Activated CD8-positive, alpha-beta T cell treated with anti-CD3 and anti-CD28 coated beads, Interleukin-2, amount 10 ng/mL, durations not matched to agents 7 days and 5 days (primary cell): ENCODE data around the gene VTA1. TPM values are rescaled to one million over a fixed set of nuclear protein-coding genes. Genes with fewer than 3 reads are reported as not detected.

ENCODE experiments used
- ATAC-seq: fragments of 150-1000 bp; cut with Tn5 transposase; one replicate; pipeline ENCODE4 v1.10.0; 2021; ENCODE audit warnings: moderate library complexity
- CTCF ChIA-PET: fragments of 350-600 bp; sonication (Branson Sonifier 250); formaldehyde crosslinking; loops from one replicate; lab custom pipeline; 2021; ENCODE audit warnings: antibody characterized with exemption; lab: Charles Lee
- POLR2A ChIA-PET: fragments of 350-600 bp; sonication (Branson Sonifier 250); formaldehyde crosslinking; loops from one replicate; lab custom pipeline; 2021; ENCODE audit warnings: antibody characterized with exemption; lab: Charles Lee
- DNase-seq: peaks from one replicate; pipeline ENCODE4 v3.0.0-alpha.2; 2020
- H3K27ac Mint-ChIP-seq: one replicate; pipeline ENCODE4 v1.8.0; 2021; ENCODE audit warnings: mild to moderate bottlenecking, mixed read lengths
- H3K27me3 Mint-ChIP-seq: one replicate; pipeline ENCODE4 v1.8.0; 2021; ENCODE audit warnings: low read depth, mixed read lengths
- H3K36me3 Mint-ChIP-seq: one replicate; pipeline ENCODE4 v1.8.0; 2021; ENCODE audit warnings: low read depth, mixed read lengths
- H3K4me1 Mint-ChIP-seq: one replicate; pipeline ENCODE4 v1.8.0; 2021; ENCODE audit warnings: low read depth, mixed read lengths
- H3K4me3 Mint-ChIP-seq: one replicate; pipeline ENCODE4 v1.8.0; 2021; ENCODE audit warnings: mild to moderate bottlenecking, mixed read lengths
- H3K9me3 Mint-ChIP-seq: one replicate; pipeline ENCODE4 v1.8.0; 2022; ENCODE audit warnings: mixed read lengths; ENCODE audit not compliant: insufficient read depth
- total RNA-seq, 2 experiments: library from RNA; stranded (reverse); gene quantifications; one replicate each; pipeline ENCODE4 v1.2.3, GENCODE V29; 2021

The VTA1 gene
- total RNA-seq, 2 experiments from 2014 or later, result 47.2 to 51.2 TPM

DNA sequence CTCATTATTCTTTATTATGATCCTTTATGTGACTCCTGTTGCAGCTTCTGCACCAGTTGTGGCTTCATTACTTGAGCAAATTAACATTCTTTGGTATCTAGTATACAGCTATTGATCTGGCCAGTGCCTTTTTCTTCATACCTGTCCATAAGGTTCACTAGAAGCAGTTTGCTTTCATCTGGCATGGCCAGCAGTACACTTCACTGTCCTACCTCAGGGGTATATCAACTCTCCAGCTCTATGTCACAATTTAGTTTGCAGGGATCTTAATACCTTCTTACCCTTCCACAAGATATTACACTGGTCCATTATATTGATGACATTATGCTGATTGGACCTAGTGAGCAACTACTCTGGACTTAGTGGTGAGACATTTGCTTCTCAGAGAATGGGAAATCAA, 46.6 kb downstream of the VTA1 start:
- Mint-ChIP-seq H3K27me3 (no peaks in the 10 kb centered on the region), H3K36me3 (peaks cover 27% of the 10 kb centered on the region), H3K27ac (no peak overlapping the region), H3K9me3 (no peaks in the 10 kb centered on the region), H3K4me3 (no peak overlapping the region), H3K4me1 (peaks cover 7% of the 10 kb centered on the region)
- CTCF ChIA-PET, result interaction anchor here (0.9 kb wide), 1 partner anchor 14 kb away, joined by 5 read pairs; no protein-coding TSS in a partner anchor
- no peak for DNase-seq
- POLR2A ChIA-PET, result no interaction called here
- no peak for ATAC-seq

DNA sequence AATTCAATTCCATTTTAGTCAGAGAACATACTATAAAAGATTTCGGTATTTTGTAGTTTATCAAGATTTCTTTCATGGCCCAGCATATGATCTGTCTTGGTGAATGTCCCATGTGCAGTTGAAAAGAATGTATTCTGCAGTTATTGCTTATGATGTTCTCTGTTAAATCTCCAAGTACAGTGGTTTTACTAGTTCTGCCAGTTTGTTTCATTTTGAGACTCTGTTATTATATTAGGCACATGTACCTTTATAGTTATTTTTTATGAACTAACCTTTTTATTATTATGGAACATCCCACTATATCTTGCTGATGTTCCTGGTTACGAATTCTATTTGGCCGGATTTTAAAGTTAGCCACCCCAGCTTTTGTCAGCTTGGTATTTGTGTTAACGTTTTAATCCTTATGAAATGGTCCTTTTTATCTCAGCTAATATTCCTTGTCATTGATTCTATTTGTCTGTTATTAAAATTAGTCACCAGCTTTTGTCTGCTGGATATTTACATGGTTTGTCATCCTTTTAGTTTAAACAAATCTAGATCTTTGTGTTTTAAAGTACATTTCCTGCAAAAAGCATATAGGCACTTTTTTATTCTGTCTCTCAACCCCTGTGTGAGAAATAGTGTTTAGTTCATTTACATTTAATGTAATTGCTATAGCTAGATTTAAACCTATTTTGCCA, 48.9 kb downstream of the VTA1 start:
- Mint-ChIP-seq H3K36me3 (peaks cover 25% of the 10 kb centered on the region), H3K4me3 (no peak overlapping the region), H3K9me3 (no peaks in the 10 kb centered on the region), H3K27me3 (no peaks in the 10 kb centered on the region), H3K4me1 (peaks cover 7% of the 10 kb centered on the region), H3K27ac (no peak overlapping the region)
- ChIA-PET POLR2A (no interaction called here), CTCF (interaction anchor here (1.5 to 2.9 kb wide), 2 partner anchors 12 to 40 kb away, joined by 6 to 16 read pairs; no protein-coding TSS in a partner anchor)
- no peak for DNase-seq
- no peak for ATAC-seq

DNA sequence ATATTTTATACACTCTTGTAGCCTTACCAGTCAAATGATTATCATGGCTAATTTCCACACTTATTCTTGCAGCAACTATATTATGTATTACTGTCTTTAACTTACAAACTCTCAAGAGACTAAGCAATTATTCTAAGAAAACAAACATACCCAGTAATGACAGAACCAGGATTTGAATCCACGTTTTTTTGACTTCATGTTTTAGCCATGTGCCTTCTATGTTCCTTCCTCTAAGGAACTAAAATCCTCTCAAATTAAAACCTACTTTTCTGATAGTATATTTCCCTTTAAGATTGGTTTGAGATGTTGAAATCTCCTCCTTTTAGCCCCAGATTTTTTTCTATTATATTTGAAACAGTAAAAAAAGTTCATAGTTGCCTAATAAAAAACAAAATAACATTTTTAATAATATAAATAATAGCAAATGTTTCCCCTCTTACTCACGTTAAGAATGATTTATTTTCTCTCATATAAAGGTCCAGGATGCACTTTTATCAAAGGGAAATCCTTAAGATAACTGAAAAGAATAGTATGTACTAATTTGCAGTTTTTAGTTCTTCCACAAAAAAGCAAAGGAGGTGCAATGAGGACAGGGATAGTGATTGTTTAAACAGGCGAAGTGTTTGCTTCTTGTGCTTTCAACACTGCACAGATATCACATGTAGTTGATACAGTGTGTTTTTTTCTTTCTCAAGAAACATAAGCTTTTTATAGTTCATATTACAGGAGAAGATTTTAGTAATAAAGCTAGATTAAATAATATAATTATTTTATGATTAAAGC, 54.0 kb downstream of the VTA1 start:
- ChIA-PET CTCF (interaction anchor here (1.5 kb wide), 1 partner anchor 45 kb away, joined by 4 read pairs; no protein-coding TSS in a partner anchor), POLR2A (no interaction called here)
- no peak overlapping the region for H3K27ac Mint-ChIP-seq
- H3K9me3 Mint-ChIP-seq, result no peaks in the 10 kb centered on the region
- ATAC-seq (no peak), DNase-seq (no peak)
- H3K4me1 Mint-ChIP-seq, result no peaks in the 10 kb centered on the region
- H3K36me3 Mint-ChIP-seq, result peaks cover 34% of the 10 kb centered on the region
- no peaks in the 10 kb centered on the region for H3K27me3 Mint-ChIP-seq
- no peak overlapping the region for H3K4me3 Mint-ChIP-seq

DNA sequence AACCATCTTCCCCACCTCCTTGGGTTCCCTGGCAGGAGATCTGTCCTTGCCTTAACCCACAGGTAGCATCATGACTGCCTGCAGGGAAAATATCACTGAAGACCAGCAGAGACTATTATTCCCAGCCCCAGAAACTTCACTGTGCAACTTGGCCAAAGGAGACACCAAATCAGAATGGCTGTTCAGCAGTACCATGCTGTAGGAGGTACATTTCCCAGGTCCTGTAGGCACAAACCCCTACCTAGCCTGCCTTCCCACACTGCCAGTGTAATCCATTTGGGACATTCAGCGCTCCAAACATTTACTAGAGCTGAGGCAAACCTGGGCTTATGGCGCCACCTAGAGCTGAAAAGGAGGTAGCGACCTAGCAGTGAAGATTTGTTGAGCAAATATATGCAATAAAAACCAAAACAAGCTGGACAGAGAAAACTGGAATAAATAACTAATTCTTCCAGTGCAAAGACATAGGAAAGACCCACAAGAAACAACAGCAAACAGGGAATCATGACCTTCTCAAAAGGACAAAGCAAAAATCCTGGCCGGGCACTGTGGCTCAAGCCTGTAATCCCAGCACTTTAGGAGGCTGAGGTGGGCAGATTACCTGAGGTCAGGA, 60.3 kb downstream of the VTA1 start:
- peaks cover 3% of the 10 kb centered on the region for H3K9me3 Mint-ChIP-seq
- CTCF ChIA-PET, result interaction anchor here (0.6 to 2.2 kb wide), 25 partner anchors 8 to 1280 kb away, joined by 3 to 21 read pairs (median 4); partner anchors contain the start of genes NMBR and VTA1
- POLR2A ChIA-PET, result no interaction called here
- DNase-seq (peak; percentile 46), ATAC-seq (peak; percentile 51)
- peaks cover 65% of the 10 kb centered on the region for H3K36me3 Mint-ChIP-seq
- H3K27ac Mint-ChIP-seq, result no peak overlapping the region
- H3K4me3 Mint-ChIP-seq, result no peak overlapping the region
- H3K4me1 Mint-ChIP-seq, result no peaks in the 10 kb centered on the region
- no peaks in the 10 kb centered on the region for H3K27me3 Mint-ChIP-seq

DNA sequence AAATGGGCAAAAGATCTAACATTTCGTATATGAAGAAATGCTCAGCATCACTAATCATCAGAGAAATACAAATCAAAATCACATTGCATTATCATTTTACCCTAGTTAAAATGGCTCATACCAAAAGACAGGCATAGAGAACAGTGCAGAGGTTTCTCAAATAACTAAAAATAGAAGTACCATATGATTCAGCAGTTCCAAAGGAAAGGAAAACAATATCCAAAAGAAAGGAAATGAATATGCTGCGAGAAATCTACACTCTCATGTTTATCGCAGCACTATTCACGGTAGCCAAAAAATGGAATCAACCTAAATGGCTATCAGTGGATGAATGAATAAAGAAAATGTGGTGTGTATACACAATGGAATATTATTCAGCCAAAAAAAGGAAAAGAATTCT, 63.5 kb downstream of the VTA1 start:
- ATAC-seq, result no peak
- ChIA-PET POLR2A (no interaction called here), CTCF (no interaction called here)
- peaks cover 75% of the 10 kb centered on the region for H3K36me3 Mint-ChIP-seq
- H3K27ac Mint-ChIP-seq, result no peak overlapping the region
- no peak for DNase-seq
- no peak overlapping the region for H3K4me3 Mint-ChIP-seq
- H3K4me1 Mint-ChIP-seq, result no peaks in the 10 kb centered on the region
- H3K27me3 Mint-ChIP-seq, result no peaks in the 10 kb centered on the region
- H3K9me3 Mint-ChIP-seq, result peaks cover 12% of the 10 kb centered on the region

DNA sequence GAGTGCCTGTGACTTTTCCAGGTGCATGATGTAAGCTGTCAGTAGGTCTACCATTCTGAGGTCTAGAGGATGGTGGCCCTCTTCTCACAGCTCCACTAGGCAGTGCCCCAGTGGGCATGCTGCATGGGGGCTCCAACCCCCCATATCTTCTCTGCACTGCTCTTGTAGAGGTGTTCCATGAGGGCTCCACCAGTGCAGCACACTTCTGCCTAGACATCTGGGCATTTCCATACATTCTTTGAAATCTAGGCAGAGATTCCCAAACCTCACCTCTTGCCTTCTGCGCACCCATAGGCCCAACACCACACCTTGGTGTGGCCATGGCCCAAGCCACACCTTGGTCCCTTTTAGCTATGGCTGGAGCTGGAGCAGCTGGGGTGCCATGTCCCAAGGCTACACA, 66.3 kb downstream of the VTA1 start:
- no peak overlapping the region for H3K27ac Mint-ChIP-seq
- no peaks in the 10 kb centered on the region for H3K4me1 Mint-ChIP-seq
- H3K27me3 Mint-ChIP-seq, result no peaks in the 10 kb centered on the region
- CTCF ChIA-PET, result no interaction called here
- ATAC-seq, result no peak
- H3K36me3 Mint-ChIP-seq, result peaks cover 53% of the 10 kb centered on the region
- peaks cover 12% of the 10 kb centered on the region for H3K9me3 Mint-ChIP-seq
- no peak overlapping the region for H3K4me3 Mint-ChIP-seq
- no peak for DNase-seq
- POLR2A ChIA-PET, result no interaction called here

DNA sequence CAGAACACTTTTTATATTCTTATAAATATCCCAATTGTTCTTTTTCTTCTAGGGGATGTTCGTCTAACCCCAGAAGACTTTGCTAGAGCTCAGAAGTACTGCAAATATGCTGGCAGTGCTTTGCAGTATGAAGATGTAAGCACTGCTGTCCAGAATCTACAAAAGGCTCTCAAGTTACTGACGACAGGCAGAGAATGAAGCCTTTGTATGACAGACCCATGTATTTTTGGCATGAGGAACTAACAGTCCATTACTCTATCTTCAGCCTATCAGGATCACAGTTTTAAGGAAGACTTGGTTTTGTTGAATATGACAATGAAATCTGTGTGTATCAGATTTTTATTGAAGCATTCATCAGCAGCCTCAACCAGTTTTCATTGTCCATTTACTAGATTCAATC, 71.4 kb downstream of the VTA1 start:
- DNase-seq, result no peak
- Mint-ChIP-seq H3K27me3 (no peaks in the 10 kb centered on the region), H3K4me3 (no peak overlapping the region), H3K27ac (no peak overlapping the region), H3K4me1 (no peaks in the 10 kb centered on the region), H3K9me3 (no peaks in the 10 kb centered on the region), H3K36me3 (peaks cover 18% of the 10 kb centered on the region)
- CTCF ChIA-PET, result interaction anchor here (1.0 to 4.0 kb wide), 2 partner anchors 11 to 14 kb away, joined by 3 to 17 read pairs; no protein-coding TSS in a partner anchor
- POLR2A ChIA-PET, result no interaction called here
- ATAC-seq, result no peak

DNA sequence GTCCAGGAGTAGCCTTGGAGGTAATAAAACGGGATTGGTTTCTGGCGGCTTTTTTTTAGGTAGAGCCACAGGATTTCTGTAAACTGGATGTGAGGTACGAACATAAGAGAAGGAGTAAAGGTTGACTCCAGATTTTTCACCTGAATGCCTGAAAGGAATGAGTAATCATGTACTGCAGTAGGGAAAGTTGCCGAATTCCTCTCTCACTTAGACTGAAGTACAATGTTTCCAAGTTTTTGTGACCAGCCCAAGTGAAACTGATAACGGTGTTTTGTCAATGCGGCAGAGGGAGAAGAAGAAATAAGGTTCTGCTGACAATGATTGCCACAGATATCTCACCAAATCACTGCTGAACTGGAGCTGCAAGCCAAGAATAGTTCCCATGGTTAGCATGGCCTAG, 75.0 kb downstream of the VTA1 start:
- H3K27ac Mint-ChIP-seq, result no peak overlapping the region
- no peaks in the 10 kb centered on the region for H3K9me3 Mint-ChIP-seq
- POLR2A ChIA-PET, result no interaction called here
- no peak for DNase-seq
- CTCF ChIA-PET, result interaction anchor here (1.3 to 1.7 kb wide), 2 partner anchors 10 to 15 kb away, joined by 6 to 7 read pairs; no protein-coding TSS in a partner anchor
- H3K4me3 Mint-ChIP-seq, result no peak overlapping the region
- peaks cover 5% of the 10 kb centered on the region for H3K36me3 Mint-ChIP-seq
- ATAC-seq, result no peak
- H3K27me3 Mint-ChIP-seq, result no peaks in the 10 kb centered on the region
- H3K4me1 Mint-ChIP-seq, result no peaks in the 10 kb centered on the region

DNA sequence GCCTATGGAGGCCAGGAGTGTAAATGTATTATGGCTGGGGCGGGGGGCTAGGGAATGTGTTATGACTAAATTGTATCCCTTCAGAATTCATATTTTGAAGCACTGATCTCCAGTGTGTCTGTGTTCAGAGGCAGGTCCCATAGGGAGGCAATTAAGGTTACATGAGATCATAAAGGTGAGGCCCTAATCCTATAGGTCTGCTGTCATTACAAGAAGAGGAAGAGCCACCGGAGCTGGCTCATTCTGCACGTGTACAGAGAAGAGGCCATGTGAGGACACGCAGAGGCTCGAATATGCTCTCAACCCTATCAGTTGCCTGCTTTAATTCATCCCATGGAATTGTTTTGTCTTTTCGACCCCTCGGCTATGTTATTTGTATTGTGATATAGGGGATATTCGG, 76.9 kb downstream of the VTA1 start:
- DNase-seq, result no peak
- no peak overlapping the region for H3K27ac Mint-ChIP-seq
- peaks cover 5% of the 10 kb centered on the region for H3K36me3 Mint-ChIP-seq
- ChIA-PET CTCF (interaction anchor here (0.6 kb wide), 1 partner anchor 32 kb away, joined by 3 read pairs; no protein-coding TSS in a partner anchor), POLR2A (no interaction called here)
- H3K9me3 Mint-ChIP-seq, result no peaks in the 10 kb centered on the region
- no peaks in the 10 kb centered on the region for H3K27me3 Mint-ChIP-seq
- no peaks in the 10 kb centered on the region for H3K4me1 Mint-ChIP-seq
- H3K4me3 Mint-ChIP-seq, result no peak overlapping the region
- no peak for ATAC-seq

DNA sequence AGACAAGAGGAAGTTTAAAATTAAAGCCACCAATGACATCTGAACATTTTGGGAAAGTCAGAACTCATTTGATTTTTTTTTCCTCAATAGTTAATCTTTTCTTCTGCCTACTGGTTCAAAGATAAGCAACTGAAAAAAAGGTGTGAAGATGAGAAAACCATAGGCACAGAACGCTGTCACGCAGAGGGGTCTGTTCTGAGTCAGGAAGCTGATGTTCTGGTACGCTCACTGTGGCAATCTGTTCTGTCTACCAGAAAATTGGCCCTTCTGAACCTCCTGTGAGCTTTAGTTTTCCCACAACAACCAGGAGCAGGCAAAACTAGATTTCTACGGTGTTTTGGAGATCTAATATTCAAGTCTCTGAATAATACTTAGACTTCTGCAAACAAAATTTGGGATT, 78.1 kb downstream of the VTA1 start:
- Mint-ChIP-seq H3K4me3 (no peak overlapping the region), H3K27ac (no peak overlapping the region), H3K36me3 (no peaks in the 10 kb centered on the region), H3K4me1 (no peaks in the 10 kb centered on the region), H3K9me3 (no peaks in the 10 kb centered on the region), H3K27me3 (peaks cover 2% of the 10 kb centered on the region)
- ATAC-seq (no peak), DNase-seq (no peak)
- CTCF ChIA-PET, result interaction anchor here (1.0 kb wide), 1 partner anchor 17 kb away, joined by 3 read pairs; no protein-coding TSS in a partner anchor
- POLR2A ChIA-PET, result no interaction called here

DNA sequence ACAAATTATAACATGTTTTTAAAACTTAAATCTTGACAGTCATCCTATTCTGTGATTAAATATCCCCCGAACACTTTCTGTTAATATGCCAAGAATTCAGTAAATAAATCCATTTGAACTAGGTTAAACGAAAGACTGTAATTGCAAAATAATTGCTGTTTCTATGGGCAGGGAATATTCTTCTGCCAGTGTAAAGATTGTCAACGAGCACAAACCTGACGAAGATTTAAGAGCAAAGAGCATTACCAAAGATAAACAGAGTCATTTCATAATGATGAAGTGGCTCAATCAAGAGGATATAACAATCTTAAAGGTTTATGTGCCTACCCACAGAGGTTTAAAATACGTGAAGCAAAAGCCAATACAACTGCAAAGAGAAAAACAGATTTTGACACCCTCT, 78.5 kb downstream of the VTA1 start:
- H3K9me3 Mint-ChIP-seq, result no peaks in the 10 kb centered on the region
- no peak overlapping the region for H3K4me3 Mint-ChIP-seq
- ChIA-PET POLR2A (no interaction called here), CTCF (no interaction called here)
- H3K4me1 Mint-ChIP-seq, result no peaks in the 10 kb centered on the region
- peaks cover 2% of the 10 kb centered on the region for H3K27me3 Mint-ChIP-seq
- DNase-seq, result no peak
- H3K36me3 Mint-ChIP-seq, result no peaks in the 10 kb centered on the region
- no peak for ATAC-seq
- H3K27ac Mint-ChIP-seq, result no peak overlapping the region
